Gastroesophageal sphincter (tissue), 4 donors: Measurements from ENCODE around the gene CNMD. TPM values are rescaled to one million over a fixed set of nuclear protein-coding genes. Genes with fewer than 3 reads are reported as not detected.

ENCODE experiments used
- ATAC-seq: fragments of 150-250 bp; one replicate; pipeline ENCODE4 v1.9.1; 2016; ENCODE audit warnings: mild to moderate bottlenecking, moderate library complexity
- H3K27ac ChIP-seq, 4 donors: fragments of 200-600 bp; sonication (generic) in 3 of 4; 1 replicate in 3 of 4; 2 replicates in 1 of 4; pipeline ENCODE4 v1.5.1; 2016 to 2019
- H3K27me3 ChIP-seq: fragments of 200-600 bp; sonication (generic); one replicate; pipeline ENCODE4 v1.5.1; 2019
- H3K36me3 ChIP-seq, 2 donors: fragments of 200-600 bp; sonication (generic); one replicate each; pipeline ENCODE4 v1.5.1; 2019; ENCODE audit warnings: control low read depth in 1 of 2
- H3K4me1 ChIP-seq, 3 donors: fragments of 200-600 bp; sonication (generic); 1 replicate in 2 of 3; 2 replicates in 1 of 3; pipeline ENCODE4 v1.5.1; 2016 to 2019; ENCODE audit warnings: control low read depth in 2 of 3
- H3K4me3 ChIP-seq, 2 donors: fragments of 200-600 bp; sonication (generic); one replicate each; pipeline ENCODE4 v1.5.1; 2019; ENCODE audit warnings: mild to moderate bottlenecking in 1 of 2, moderate library complexity in 1 of 2
- H3K9me3 ChIP-seq, 3 donors: fragments of 200-600 bp; sonication (generic); one replicate each; pipeline ENCODE4 v1.5.1; 2017 to 2019; ENCODE audit warnings: control low read depth in 2 of 3
- EP300 ChIP-seq: sonication (generic); formaldehyde crosslinking; IDR thresholded peaks from one replicate; pipeline ENCODE4 v1.6.1; 2017; ENCODE audit warnings: antibody characterized with exemption, mild to moderate bottlenecking
- POLR2A ChIP-seq, 2 donors: fragments of 450-650 bp; IDR thresholded peaks; one replicate each; pipeline ENCODE4 v1.6.1; 2017; ENCODE audit warnings: antibody characterized with exemption in 2 of 2, mild to moderate bottlenecking in 2 of 2, moderate library complexity in 1 of 2
- POLR2AphosphoS5 ChIP-seq: sonication (generic); formaldehyde crosslinking; IDR thresholded peaks from one replicate; pipeline ENCODE4 v1.6.1; 2017; ENCODE audit warnings: antibody characterized with exemption
- WGBS, 2 donors: methylation state at CpG; one replicate each; pipeline ENCODE4 v1.1.5; 2018; ENCODE audit warnings: low coverage in 1 of 2; 5-methylcytosine and 5-hydroxymethylcytosine counted together
- total RNA-seq, 4 donors: library from RNA; depleted of rRNA; stranded (reverse); fragments of >200 nt; gene quantifications; one replicate each; pipeline ENCODE4 v1.1.0, GENCODE V29; 2016
- TF ChIP-seq, protein P1 (sequence below), 4 experiments: fragments of 200-600 bp in 2 of 4; fragments of 450-650 bp in 2 of 4; sonication (generic) in 1 of 4; IDR thresholded peaks; one replicate each; pipeline ENCODE4 v1.5.1; 2017 to 2019; ENCODE audit warnings: antibody characterized with exemption in 4 of 4, mild to moderate bottlenecking in 2 of 4, moderate library complexity in 2 of 4

Gene CNMD
- total RNA-seq, 4 donors from 2014 or later: not detected

DNA sequence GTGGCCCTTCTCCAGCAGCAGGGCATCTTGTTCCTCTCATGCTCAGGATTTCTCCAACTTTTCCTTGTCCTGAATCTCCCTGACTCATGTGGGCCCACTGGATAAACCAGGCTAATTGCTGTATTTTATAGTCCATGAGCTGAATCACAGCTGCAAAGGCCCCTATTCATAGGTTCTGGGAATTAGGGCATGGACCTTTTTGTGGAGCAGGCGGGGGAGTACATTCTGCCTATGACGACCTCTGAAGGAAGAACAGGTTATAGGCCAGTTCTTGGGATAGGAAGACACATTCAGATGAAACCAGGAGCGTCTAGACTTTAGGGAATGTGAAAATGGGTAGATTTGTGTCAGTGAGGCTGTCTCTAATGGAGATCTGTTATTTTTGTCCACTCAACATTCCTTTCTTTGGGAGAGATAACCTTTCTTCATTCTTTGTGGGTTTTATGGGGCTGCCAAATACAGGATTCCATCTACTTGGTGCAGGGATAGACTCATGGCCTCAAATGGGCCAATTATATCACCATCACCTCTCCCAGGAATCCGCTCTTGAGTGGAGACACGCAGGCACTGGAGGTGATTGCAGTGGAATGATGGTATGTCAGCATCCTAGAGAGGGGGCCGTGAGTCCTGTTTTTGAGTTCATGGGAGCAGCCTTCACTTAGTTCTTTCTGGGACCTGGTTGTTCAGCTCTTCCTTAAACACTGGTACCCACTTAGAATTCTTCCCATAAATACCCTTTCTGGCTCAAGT is 45.1 kb upstream of the CNMD start:
- 70 to 78% methylated on average over 4 to 6 of the region's 6 CpGs for WGBS, 2 donors
- no peak overlapping the region for H3K4me3 ChIP-seq

DNA sequence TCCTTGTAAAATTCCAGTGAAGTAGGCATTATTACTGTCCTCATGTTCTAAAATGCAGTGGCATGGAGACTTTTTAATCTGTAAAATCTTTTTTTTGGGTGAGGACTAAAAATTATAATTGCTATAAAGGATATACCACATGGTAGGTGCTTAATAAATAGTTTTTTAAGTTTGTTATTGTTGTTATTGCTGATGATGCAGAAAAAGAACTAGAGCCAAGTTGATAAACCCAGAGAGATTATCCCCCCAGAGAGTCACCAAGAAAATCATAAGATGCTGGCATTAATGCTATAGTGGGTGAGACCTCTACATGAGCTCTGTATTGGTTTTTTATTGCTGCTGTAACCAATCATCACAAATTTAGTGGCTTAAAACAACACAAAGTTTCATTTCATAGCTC is 44.3 kb upstream of the CNMD start:
- no peaks in the 10 kb centered on the region for H3K4me1 ChIP-seq
- TF ChIP-seq EP300: no peak
- TF ChIP-seq POLR2AphosphoS5: no peak
- TF ChIP-seq, protein P1, sequence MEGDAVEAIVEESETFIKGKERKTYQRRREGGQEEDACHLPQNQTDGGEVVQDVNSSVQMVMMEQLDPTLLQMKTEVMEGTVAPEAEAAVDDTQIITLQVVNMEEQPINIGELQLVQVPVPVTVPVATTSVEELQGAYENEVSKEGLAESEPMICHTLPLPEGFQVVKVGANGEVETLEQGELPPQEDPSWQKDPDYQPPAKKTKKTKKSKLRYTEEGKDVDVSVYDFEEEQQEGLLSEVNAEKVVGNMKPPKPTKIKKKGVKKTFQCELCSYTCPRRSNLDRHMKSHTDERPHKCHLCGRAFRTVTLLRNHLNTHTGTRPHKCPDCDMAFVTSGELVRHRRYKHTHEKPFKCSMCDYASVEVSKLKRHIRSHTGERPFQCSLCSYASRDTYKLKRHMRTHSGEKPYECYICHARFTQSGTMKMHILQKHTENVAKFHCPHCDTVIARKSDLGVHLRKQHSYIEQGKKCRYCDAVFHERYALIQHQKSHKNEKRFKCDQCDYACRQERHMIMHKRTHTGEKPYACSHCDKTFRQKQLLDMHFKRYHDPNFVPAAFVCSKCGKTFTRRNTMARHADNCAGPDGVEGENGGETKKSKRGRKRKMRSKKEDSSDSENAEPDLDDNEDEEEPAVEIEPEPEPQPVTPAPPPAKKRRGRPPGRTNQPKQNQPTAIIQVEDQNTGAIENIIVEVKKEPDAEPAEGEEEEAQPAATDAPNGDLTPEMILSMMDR (IDR thresholded peaks at IDR 0.05): no peak
- TF ChIP-seq POLR2A (IDR thresholded peaks at IDR 0.05): no peak
- no peaks in the 10 kb centered on the region for H3K36me3 ChIP-seq
- ATAC-seq: no peak
- no peak overlapping the region for H3K4me3 ChIP-seq
- H3K27me3 ChIP-seq: peaks cover 6% of the 10 kb centered on the region
- no peaks in the 10 kb centered on the region for H3K9me3 ChIP-seq
- H3K27ac ChIP-seq: no peak overlapping the region

More for the DNA sequence above, 45.1 kb upstream of the CNMD start:
- no peaks in the 10 kb centered on the region for H3K27me3 ChIP-seq
- no peaks in the 10 kb centered on the region for H3K36me3 ChIP-seq
- no peak overlapping the region for H3K27ac ChIP-seq
- H3K9me3 ChIP-seq: no peaks in the 10 kb centered on the region
- no peak for TF ChIP-seq EP300
- TF ChIP-seq POLR2AphosphoS5: no peak
- TF ChIP-seq, protein P1 (IDR thresholded peaks at IDR 0.05): no peak
- TF ChIP-seq POLR2A (IDR thresholded peaks at IDR 0.05): no peak
- no peaks in the 10 kb centered on the region for H3K4me1 ChIP-seq
- no peak for ATAC-seq

DNA sequence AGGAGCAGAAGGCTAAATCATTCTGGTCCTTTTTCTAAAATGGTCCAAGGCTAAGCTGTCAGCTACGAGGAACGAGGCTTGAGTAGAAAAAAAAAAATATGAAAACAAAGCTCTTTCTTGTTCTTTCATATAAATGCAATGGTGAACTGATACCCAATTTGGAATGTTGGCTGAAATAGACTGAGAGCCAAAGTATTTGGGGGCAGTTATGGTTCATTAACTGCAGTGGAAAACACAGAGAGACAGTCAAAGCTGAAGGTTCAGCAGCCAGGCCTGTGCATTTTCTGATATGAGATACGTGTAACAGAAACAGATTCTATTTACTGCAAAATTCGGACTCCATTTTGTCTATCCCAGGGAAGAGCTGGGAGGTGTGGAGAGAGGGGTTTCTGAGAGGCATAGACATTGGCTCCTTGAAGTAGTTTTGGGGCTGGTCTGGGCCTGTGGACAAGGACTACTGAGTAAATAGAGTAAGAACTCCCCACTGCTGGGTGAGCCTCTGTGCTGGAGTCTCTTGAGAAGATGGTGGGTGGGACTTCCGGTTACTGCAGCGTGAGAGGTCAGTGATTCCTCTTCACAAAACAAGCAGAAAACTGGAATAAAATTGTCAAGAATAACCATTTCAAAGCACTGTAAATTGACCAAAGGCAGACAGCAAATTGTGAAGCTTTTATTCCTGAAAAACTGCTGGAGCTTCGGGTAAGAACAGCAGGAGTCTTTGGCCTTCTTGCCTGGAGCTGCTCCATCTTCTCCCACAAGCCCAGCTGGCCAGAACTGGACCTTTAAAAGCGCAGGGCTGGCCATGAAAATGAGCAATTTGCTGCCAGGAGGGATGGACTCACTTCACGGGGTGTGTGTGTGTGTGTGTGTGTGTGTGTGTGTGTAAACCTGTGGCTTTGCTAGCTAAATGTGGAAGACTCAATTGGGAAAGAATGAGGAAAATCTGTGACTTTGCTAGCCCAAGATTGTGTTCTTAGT is 43.1 kb upstream of the CNMD start:
- Histone ChIP-seq H3K4me3 (no peak overlapping the region), H3K27ac (no peak overlapping the region), H3K4me1 (no peaks in the 10 kb centered on the region), H3K27me3 (peaks cover 12% of the 10 kb centered on the region), H3K9me3 (no peaks in the 10 kb centered on the region), H3K36me3 (no peaks in the 10 kb centered on the region)
- no peak for ATAC-seq
- 52 to 66% methylated on average over 6 to 7 of the region's 9 CpGs for WGBS, 2 donors
- TF ChIP-seq POLR2A (IDR thresholded peaks at IDR 0.05) (no peak), EP300 (no peak), POLR2AphosphoS5 (no peak)
- TF ChIP-seq, protein P1 (IDR thresholded peaks at IDR 0.05): no peak

DNA sequence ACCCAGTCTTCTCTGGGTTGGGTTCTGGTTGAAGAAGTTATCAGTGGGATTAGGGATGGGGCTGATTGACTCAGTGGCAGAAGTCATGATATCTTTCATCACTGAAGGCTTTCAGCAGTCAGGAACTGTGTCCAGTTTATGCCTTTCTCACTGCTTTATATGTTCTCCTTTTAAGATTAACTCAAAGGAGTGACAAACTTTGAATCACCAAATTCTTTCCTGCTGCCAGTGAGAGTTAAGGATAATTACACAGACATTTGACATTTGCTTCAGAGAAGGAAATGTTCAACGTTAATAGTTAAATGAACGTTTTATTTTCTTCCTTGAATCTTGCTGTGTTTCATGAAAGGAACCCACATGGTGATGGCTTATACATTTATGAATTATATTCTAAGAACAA is 41.0 kb upstream of the CNMD start:
- 18 to 22% methylated on average over 2 of the region's 2 CpGs for WGBS, 2 donors

More for the DNA sequence above, 41.0 kb upstream of the CNMD start:
- no peak overlapping the region for H3K27ac ChIP-seq
- peaks cover 26% of the 10 kb centered on the region for H3K27me3 ChIP-seq
- ATAC-seq: no peak
- TF ChIP-seq, protein P1 (IDR thresholded peaks at IDR 0.05): no peak
- TF ChIP-seq EP300: no peak
- no peak for TF ChIP-seq POLR2AphosphoS5
- TF ChIP-seq POLR2A (IDR thresholded peaks at IDR 0.05): no peak
- H3K4me1 ChIP-seq: no peaks in the 10 kb centered on the region
- no peaks in the 10 kb centered on the region for H3K36me3 ChIP-seq
- H3K4me3 ChIP-seq: no peak overlapping the region
- H3K9me3 ChIP-seq: no peaks in the 10 kb centered on the region
